Measurements from ENCODE around the gene DTNBP1.

DNA sequence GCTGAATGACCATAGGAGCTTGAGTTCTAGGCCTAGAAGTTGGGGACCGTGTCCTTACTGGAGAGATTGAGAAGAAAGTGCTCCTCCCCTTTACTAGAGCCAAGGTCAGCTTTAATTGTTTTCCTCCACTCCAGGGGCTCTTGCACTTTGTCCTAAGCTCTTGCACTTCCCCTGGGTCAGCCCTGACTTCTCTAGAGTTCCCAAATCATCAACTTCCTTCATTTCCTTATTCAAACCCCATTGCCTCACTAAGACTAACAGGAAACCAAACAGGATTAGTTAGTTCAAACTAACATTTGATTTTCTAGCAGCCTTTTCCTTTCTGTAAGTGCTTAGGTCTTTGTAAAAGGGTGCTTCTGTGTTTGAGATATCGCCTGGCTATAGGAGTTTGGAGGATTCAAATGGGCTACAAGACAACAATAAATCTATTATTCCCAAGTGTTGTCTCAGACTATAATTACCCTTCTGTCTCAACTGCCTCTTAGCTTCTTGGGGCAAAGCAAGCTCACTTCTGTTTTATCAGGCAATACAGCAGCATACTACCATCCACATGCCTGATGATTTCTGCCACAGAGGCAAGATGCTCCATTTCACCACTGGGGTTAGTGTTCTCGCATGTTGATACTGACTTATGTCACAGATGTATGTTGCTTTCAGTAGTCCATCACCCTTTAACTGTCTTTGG is 12.8 kb upstream of the DTNBP1 start:
- TF ChIP-seq, protein P1, sequence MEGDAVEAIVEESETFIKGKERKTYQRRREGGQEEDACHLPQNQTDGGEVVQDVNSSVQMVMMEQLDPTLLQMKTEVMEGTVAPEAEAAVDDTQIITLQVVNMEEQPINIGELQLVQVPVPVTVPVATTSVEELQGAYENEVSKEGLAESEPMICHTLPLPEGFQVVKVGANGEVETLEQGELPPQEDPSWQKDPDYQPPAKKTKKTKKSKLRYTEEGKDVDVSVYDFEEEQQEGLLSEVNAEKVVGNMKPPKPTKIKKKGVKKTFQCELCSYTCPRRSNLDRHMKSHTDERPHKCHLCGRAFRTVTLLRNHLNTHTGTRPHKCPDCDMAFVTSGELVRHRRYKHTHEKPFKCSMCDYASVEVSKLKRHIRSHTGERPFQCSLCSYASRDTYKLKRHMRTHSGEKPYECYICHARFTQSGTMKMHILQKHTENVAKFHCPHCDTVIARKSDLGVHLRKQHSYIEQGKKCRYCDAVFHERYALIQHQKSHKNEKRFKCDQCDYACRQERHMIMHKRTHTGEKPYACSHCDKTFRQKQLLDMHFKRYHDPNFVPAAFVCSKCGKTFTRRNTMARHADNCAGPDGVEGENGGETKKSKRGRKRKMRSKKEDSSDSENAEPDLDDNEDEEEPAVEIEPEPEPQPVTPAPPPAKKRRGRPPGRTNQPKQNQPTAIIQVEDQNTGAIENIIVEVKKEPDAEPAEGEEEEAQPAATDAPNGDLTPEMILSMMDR (IDR thresholded peaks at IDR 0.05): no peak
- no peak for TF ChIP-seq POLR2A (IDR thresholded peaks at IDR 0.05)

Data from vagina (tissue), 2 donors.